Hematopoietic multipotent progenitor cell treated with erythropoietin and hydrocortisone succinate and interleukin-3 and kit ligand, for 8 days (in vitro differentiated cells): ENCODE results near the gene DHX40.
"Not testable (repeated sequence)": the region's sequence is repeated elsewhere in the genome, so short reads cannot be mapped to it uniquely, and the experiment has no call there.

Experiments
- DNase-seq: peaks from one replicate; pipeline ENCODE4 v3.0.0-alpha.2; 2015

Gene DHX40, protein sequence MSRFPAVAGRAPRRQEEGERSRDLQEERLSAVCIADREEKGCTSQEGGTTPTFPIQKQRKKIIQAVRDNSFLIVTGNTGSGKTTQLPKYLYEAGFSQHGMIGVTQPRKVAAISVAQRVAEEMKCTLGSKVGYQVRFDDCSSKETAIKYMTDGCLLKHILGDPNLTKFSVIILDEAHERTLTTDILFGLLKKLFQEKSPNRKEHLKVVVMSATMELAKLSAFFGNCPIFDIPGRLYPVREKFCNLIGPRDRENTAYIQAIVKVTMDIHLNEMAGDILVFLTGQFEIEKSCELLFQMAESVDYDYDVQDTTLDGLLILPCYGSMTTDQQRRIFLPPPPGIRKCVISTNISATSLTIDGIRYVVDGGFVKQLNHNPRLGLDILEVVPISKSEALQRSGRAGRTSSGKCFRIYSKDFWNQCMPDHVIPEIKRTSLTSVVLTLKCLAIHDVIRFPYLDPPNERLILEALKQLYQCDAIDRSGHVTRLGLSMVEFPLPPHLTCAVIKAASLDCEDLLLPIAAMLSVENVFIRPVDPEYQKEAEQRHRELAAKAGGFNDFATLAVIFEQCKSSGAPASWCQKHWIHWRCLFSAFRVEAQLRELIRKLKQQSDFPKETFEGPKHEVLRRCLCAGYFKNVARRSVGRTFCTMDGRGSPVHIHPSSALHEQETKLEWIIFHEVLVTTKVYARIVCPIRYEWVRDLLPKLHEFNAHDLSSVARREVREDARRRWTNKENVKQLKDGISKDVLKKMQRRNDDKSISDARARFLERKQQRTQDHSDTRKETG

DNA sequence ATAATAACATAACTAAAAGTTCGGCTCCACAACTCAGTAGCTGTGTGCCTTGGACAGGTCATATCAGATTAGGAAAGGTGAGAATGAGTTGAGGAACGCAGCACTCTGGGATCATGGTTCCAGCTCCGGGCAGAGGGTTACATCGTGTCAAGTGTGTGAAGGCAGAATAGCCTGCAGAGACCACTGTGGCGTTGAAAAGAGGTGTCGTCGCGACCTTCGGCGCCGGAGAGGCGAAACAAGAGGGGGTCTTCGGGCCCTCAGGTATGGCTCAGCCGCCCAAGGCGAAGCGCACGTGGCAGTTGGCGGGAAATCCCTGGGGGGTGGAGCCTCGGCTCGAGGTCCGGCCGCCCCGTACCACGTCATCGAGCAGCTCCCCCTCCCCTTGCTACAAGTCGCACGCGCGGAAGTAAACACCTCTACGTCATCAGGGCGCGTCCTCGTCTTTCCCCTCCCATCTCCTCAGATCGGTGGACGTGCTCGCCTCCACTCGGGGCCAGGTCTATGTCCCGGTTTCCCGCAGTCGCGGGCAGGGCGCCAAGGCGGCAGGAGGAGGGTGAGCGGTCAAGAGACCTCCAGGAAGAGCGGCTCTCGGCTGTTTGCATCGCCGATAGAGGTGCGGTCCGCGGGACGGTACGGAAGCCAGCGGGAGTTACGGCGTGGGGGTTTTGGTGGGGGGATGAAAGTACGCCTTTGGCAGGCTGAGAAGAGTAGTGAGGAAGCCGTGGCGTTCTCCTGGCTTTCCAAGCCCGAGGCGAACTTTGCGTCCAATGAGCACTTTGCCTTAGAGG, at the start of gene DHX40:
DHX40 (plus strand) TSS at position 440 of the 788 bp plus-strand sequence; CDS start at position 502, 62 bp downstream.
- peak; percentile 94 for DNase-seq

DNA sequence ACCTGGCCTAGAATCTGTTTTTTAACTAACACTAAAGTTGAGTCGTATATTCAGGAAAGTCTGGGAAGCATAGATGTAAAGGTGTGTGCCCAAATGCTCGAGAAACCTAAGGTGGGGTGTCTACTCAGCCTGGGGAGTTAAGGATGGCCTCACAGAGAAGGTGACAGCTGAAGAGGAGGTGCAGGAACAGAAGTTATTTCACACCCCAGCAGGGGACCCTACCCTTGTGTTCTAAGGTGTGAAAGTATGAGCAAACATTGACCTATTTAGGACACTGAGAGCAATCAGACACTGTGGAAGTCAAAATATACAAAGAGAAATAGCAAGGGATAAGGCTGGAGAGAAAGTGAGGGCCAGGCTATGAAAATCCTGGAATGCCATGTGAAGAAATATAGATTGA, 49.0 kb upstream of the DHX40 start:
- no peak for DNase-seq

DNA sequence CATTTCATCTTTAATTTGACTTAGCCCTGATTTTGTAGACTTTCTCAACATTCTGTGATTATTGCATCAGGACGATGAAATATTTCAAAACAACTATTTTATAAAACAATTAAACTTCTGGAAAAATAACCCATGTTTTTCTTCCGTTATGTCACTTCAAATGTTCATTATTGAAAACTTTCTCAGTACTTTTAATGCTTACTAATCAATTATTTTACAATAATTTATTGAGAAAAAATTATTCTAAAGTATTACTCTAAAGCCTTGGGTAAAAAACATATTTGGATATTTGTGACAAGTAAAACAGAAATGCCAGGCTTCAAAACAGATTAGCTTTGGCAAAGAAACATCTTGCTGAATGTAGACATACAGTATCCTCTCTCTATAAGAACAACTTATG, 46.3 kb upstream of the DHX40 start:
- no peak for DNase-seq

DNA sequence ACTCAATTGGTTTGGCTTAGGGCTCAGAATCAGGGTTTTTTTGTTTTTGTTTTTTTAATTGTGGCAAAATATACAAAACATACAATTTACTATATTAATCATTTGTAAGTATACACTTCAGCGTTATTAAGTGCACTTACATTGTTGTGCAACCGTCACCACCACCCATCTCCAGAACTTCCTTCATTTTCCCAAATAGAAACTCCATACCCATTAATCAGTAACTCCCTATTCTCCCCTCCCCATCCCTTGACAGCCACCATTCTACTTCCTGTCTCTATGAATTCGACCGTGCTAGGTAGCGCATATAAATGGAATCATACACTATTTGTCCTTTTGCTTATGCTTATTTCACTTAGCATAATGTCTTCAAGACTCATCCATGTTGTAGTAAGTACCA, 45.2 kb upstream of the DHX40 start:
- no peak for DNase-seq

DNA sequence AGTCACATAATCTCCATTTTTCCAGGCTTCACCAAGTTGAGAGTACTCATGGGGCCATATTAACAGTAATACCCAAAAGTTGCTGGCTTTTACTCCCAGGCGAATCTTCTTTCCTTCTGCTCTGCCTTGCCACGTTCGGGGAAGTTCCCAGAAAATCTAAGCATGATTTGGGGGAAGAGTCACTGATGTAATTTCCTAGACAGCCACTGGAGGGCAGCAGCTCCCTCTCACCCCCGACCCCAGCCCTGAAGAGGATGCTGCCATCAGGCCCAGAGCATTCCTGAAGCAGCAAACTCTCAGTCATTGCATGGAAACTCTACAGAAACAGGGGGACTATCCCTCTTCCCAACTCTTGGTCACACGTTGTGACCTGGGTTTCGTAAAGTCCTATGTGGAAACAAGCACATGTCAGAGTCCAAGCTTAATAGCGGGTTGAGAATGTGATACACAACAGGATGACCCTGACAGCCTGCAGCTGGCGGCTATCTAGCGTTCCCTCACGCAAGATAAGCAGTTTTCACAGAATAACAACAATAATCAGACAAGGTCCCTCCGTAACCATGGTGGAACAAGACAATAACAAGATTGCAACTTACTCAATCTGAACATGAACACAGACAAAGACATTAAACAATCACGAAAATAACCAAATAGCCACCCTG, 43.8 kb upstream of the DHX40 start:
- DNase-seq = peak; percentile 61

DNA sequence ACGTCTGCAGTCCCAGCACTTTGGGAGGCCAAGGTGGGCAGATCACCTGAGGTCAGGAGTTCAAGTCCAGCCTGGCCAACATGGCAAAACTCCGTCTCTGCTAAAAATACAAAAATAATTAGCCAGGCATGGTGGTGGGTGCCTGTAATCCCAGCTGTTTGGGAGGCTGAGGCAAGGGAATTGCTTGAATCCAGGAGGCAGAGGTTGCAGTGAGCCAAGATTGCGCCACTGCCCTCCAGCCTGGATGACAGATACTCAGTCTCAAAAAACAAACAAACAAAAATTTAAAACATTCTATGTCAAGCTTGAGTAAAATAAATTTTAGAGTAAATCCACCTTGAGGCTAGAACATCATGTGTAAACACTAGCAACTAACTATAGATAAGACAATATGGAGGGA, 40.5 kb upstream of the DHX40 start:
- DNase-seq = not testable (repeated sequence)

DNA sequence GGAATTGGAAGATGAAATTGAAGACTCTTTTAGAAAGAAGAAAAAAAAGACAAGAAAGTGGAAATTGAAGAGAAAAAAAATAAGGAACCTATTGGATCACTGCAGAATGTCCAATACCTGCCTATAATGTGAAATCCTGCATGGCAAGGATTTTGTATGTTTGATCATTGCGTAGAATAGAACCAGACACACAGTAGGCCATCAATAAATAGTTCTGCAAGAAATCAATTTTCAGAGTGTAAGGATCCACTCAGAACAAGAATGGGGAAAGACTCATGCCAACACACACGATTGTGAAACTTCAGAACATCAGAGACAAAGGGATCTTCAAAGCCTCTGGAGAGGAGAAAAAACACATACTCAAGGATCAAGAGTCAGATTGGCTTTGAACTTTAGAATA, 39.7 kb upstream of the DHX40 start:
- DNase-seq = no peak

DNA sequence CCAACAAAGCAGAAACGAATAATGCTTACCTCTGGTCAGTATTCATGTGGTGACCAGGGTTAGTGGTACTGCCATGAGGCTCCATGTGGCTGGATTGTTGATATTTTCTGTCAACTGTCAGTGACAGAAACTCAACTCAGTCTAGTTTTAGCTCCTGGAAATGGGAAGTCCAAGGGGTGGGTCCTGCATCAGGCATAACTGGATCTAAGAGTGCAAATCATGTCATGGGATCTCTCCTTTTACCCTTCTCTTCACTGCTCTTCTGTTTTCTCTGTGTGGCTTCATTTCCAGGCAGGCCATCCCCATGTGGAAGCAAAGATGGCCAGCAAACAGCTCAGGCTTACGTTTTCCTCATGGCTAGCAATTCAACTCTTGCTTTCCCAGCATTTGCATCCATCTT, 39.0 kb upstream of the DHX40 start:
- DNase-seq = no peak

DNA sequence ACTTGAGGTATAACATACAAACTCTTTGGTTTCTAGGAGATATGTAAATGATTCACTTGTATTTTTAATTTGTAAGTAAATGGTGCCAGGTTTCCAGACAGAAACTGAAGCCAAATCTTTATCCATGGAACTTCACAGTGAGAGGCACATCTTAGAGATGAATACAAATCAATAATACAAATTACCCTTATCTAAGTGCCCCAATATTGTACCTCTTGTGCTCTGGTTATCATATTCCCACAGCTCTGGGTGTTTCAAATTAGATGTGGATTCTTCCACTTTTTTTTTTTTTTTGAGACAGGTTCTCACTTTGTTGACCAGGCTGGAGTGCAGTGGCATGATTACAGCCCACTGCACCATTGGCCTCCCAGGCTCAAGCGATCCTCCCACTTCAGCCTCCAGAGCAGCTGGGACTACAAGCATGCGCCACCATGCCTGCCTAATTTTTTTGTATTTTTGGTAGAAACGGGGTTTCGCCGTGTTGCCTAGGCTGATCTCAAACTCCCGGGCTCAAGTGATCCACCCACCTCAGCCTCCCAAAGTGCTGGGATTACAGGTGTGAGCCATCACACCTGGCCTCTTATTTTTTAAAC, 38.0 kb upstream of the DHX40 start:
- DNase-seq = no peak

DNA sequence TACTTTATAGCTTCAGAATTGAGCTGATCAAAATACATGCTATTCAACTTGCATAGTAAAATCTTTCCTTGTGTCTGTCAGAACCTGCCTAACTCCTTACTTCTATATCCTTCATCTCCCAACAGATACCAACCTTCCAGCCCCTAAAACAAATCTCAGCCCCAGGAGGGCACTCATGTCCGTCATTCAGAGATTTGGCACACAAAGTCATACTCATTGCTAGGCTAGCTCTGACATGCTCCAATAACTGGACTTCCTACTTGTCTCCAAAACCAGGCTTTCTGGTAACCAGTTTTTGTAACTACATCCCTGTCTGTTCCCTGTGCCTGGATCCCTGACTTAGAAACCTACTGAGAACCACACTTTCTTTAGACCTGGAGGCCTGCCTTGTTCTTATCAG, 37.5 kb upstream of the DHX40 start:
- no peak for DNase-seq

DNA sequence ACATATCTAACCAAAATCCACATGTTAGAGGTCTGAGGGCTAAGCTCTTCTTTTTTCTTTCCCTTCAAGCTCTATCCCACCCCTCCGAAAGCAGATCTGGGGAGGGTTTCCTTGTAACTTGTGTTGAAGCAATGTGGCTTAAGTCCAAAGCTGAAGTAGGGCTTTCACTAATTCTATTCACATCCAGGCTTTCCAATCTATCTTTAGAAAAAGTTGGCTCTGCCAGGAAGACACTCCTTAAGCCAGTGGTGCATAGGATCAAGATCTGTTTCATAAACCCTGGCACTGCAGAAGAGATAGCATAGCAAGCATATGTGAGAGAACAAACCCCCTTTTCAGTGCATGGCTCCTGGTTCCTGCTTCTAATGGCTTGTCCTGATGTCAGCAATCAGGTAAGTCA, 34.9 kb upstream of the DHX40 start:
- no peak for DNase-seq

DNA sequence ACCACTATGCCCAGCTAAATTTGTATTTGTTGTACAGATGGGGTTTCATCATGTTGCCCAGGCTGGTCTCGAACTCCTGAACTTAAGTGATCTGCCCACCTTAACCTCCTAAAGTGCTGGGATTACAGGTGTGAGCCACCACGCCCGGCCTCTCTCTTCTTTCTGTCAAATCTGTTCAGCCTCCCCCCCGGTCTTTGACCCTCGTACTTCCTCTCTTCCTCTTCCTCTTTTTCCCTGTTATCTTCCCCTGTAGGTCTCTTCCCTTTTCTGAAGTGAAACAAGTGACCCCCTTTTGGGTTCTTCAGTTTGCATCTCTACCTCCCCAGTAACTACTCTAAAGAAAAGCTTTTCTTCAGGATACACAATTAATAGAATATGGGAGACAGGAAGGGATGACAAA, 31.7 kb upstream of the DHX40 start:
- DNase-seq = no peak

DNA sequence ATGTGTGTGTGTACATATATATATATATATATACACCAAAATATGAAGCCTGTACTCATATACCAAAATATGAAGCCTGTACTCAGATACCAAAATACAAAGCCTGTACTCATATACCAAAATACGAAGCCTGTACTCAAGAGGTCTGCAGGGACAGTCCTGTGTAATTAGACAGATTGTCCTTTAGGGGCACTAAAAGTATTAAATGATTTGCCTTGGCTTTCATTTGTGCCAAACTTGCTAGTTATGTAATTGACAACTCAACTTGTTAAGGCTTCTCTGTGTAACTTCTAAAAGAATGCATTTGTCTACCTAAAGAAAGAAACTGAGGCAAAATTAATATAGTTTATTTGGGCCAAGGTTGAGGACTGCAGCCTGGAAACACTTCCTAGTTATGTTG, 30.8 kb upstream of the DHX40 start:
- peak; percentile 61 for DNase-seq

DNA sequence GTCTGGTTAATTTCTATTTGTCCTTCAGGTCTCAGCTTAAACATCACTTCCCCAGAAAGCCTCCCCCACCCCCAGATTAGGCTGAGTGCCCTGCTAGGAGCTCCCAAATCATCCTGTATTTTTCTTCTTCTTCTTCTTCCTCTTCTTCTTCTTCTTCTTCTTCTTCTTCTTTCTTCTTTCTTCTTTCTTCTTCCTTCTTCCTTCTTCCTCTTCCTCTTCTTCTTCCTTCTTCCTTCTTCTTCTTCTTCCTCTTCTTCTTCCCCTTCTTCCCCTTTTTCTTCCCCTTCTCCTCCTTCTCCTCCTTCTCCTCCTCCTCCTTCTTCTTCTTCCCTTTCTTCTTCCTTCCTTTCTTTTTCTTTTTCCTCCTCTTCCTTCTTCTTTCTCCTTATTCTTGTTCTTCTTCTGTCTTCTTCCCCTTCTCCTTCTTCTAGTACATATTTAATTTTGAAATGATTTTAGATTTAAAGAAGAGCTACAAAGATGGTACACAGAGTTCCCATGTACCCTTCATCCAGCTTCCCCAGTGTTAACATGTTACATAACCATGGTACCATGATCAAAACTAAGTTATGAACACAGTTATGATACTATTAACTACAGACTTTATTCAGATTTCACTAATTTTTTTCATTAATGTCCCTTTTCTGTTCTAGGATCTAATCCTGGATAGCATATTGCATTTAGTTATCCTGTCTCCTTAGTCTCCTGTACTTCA, 27.1 kb upstream of the DHX40 start:
- no peak for DNase-seq

DNA sequence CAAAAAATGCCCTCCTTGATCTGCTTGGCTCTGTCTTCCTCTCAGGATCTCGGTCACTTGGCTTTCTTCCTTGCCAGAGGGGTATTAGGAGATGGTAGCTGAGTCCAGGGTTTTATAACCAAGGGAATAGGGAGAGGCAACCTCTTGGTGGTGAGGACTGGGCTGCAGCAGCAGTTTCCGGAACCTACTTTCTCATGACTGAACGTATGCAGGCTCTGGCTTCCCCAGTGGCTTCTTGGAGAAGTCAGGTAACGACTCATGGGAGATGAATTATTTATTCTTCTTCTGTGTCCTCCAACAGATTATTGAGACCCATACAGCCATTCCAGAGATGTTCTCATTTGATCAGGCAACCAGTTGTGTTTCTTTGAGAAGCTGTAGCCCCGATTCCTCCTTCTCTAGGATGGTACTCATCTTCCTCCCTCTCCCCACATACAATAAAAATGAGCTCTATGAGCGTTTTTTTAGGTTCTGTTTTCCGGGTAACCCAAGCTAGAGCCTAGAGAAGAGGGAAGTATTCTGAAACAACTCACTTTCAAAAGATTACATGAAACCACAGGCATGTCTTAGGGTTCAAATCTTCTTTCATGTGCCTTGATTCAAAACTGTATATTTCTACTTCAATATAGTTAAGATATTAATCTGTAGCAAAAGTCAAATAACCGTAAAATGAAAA, 22.3 kb upstream of the DHX40 start:
- no peak for DNase-seq

DNA sequence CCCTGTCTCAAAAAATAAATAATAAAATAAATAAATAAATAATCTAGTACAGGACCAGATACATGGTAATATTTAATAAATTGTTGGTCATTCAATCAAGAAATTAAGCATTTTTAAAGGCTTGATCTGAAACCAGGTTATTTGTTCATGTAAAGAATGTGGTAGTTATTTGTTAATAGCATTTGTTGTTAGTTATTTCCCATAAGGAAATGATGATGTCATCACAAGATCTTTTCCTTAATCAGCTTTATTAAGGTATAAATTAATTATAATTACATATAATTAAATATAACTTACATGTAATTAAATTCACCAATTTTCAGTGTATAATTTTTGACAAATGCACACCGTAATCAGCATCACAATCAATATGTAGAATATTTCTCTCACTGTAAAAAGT, 19.5 kb upstream of the DHX40 start:
- DNase-seq = no peak

DNA sequence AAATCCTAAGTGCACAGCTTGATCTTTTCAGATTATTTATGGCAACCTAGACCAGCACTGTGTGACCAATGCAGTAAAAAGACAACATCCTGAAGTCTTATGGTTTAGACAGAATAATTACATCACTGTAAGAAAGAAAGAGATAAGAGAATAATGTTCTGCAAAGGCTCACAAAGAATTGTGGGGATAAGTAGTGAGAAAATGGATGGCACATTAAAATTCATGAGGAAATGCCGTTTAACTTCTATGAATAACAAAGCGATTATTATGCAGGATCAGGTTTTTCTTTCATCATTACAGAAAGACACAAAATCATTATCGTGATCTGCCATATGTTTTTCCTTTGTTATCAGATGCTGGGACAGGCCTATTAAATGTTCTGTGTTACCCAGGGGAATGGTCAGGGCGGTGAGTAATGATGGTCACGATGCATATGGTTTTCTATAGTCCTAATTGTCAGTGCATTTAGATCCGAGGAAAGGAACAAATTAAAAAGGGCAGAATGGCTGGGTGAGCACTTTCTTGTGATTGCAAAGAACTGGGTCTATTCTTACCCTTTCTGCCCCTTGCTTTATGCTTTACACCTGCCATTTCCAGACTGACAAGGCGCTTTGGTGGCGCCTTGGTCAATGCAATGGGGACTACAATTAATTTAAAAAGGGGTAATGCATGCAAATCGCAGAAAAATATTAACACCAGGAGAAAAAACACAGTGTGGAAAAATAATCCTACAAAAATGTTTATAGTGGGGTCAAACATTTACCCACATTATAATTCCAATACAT, 18.1 kb upstream of the DHX40 start:
- DNase-seq = no peak

DNA sequence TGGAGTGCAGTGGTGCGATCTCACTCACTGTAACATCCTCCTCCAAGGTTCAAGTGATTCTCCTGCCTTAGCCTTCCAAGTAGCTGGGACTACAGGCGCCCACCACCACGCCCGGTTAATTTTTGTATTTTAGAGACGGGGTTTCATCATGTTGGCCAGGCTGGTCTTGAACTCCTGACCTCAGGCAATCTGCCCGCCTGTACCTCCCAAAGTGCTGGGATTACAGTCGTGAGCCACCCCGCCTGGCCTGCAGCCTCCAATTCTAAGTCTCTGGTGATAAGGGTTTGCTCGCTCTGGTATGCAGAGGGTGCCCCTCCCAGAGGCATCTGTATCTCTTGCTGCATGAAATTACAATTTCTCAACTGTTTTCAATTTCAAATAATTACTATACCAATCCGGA, 16.4 kb upstream of the DHX40 start:
- DNase-seq = peak; percentile 40

DNA sequence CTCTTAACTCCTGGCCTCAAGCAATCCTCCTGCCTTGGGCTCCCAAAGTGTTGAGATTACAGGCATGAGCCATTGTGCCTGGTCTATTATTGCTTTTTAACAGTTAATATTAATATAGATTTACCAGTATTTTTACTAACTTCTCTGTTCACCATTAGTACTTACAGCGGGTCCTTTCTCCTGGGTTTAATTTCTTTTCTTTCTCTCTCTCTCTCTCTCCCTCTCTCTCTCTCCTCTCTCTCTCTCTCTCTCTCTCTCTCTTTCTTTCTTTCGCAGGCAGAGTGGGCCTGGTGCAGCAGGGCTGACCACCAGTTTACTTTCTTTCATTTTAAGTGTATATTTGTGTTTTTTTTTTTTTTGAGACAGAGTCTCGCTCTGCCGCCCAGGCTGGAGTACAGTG, 14.7 kb upstream of the DHX40 start:
- no peak for DNase-seq

DNA sequence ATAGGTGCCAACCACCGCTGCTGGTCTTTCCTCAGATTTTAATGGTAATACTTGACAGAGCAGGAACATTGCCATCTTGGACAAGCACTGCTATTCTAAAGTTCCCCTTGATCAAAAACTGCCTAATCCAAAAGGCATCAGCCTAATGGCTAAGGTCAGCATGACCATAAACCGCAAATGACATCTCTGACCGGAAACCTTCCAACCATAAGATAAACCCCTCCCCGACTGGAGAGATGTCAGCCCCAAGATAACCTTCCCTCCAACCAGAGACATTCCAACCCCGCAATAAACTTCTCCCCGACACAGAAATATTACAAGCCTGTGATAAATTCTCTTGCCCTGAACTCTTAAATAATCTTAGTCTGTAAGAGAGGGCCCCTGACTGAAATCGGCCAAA, 7.4 kb upstream of the DHX40 start:
- peak; percentile 11 for DNase-seq
